HG03064 (cell line): ENCODE measurements around the gene PRKN.

Experiments used
- ATAC-seq: cut with Tn5 transposase; IDR thresholded peaks from one replicate; pipeline ENCODE4 v1.9.1; 2021; ENCODE audit warnings: low read depth; ENCODE audit not compliant: unreplicated experiment

The PRKN gene

GRCh38 chr6:161618831-161619454 is 1108.6 kb downstream of the PRKN start:
- no peak for ATAC-seq

- ATAC-seq, result no peak
Measured at GRCh38 chr6:161613711-161614110, 1113.9 kb downstream of the PRKN start.

DNA sequence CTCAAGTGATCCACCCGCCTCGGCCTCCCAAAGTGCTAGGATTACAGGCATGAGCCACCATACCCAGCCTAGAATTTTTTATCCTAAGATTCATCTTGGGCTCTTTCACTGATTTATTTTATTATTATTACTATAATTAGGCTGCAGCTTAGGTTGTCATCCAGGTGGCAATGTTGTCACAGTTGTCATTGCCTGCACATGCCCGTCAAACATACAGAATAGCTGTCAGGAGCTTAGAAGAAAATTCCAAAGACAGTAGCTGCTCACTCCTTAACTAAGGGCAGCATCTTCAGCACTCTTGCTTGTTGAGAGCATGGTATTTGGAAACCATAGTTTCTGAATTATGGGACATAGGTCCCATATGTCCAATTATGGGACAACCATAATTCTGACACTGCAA is 1118.8 kb downstream of the PRKN start:
- ATAC-seq, result no peak

DNA sequence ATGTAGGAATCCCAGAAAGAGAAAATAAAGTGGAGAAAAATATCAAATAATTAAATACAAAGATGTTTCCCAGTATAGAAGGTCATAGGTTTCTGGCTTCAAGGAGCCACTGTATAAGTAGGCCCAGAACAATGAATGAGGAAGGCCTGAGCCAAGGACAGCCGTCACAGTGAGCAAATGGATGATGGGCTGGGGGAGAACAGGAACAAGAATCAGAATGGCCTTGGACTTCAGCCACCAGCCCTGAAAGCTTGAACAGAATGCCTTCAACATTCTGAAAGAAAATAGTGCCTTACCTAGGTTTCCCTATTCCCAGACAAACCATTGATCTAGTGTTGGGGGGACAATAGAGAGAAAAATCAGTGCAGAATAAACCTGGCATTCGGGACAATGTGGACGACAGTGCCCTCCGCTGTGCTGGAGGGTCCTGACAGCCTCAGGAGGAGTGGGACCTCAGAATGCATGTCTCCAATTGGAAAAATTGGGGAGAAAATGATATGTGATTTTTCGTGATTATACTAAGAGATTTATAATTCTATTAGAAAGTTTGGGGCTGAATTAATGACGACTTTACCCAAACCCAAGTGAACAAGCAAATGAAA is 1119.8 kb downstream of the PRKN start:
- ATAC-seq, result no peak

DNA sequence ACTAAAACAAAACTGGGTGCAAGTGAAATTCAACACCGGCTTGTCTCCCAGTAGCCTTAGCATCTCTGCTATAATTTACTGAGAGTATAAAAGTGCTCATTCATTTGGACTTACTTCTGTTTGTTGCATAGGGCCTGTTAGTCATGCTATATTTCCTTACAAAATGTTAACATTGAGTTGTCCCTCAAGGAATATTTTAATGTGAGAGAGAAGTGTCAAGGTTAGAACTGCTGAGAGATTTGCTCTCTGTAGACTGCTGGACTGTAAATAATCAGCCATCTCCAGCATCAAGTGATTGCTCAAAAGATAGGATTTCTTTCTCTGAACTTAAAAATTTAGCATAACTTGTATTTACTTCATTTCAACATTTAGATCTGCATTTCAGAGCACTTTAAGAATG is 1125.2 kb downstream of the PRKN start:
- no peak for ATAC-seq

DNA sequence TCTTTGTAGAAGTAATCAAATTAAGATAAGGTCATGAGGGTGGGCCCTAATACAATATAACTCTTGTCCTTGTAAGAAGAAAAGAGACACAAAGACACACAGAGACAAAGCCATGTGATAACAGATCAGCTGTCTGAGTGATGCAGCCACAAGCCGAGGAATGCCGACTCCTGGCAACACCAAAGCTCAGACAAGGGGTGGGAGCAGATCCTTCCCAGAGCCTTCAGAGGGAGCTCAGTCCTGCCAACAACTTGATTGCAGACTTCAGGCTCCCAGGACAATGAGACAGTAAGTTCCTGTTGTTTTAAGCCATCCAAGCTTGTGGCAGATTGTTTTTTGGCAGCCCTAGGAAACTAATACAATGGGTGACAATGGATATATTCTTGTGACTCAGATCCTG is 1128.7 kb downstream of the PRKN start:
- no peak for ATAC-seq

DNA sequence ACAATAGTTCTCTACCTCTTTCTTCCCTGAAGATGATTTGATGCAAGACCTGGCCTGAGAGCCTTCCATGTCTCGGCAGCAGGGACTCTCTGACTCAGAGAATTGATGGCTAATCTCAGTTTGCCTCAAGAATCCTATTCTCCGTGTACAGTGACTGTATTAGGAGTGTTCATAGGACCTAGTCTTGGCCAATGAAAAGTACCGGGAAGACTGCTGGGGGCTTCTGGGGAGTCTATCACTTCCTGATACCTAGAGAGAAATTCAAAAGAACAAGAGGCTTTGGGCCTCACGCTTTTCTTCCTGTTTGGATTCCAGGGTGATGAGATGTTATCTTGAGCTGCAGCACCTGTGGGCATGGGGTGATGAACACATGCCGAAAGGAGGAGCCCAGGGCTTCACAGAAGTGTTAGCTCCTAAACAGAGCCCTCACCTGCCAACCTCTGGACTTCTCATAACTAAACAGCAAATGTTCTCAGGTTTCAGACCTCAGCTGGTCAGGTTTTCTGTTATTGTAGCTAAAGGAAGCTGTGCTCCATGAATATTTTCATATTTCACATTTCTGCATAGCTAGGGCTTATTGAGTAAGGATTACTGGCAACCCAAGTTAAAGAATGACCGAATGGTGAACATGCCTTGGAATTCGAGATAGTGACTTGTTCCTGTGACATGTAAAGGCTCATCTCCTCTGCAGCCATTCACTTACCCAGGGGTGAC is 1130.6 kb downstream of the PRKN start:
- no peak for ATAC-seq

GRCh38 chr6:161594412-161594811 is 1133.2 kb downstream of the PRKN start:
- no peak for ATAC-seq

DNA sequence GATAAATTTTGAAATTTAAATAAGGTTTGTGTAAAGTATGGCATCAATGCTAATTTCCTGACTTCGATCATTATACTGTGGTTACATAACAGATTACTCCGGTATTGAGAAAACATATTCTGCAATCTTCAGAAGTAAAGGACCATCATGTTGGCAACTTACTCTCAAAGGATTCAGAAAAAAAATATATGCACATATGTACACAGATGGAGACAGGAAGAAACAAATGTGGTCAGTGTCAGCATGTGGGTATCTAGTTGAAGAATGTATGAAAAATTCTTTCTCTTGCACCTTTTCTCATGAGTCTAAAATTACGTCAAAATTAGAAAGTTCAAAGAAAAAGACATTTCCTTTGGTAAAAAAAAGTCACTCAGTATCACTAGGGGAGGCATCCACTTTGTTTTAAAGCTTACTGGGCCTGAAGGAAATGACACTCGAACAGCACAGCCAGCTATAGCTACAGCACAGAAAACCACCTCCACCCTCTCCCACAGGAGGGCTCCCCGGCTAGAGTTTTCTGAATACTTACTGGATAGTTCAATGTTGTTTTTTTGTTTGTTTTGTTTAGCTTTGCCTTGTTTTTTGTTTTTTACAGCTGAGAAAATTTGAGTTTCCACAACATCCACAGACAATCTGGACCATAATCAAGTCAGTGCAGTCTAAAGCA is 1136.5 kb downstream of the PRKN start:
- no peak for ATAC-seq

GRCh38 chr6:161586887-161587286 is 1140.7 kb downstream of the PRKN start:
- ATAC-seq, result no peak

GRCh38 chr6:161584621-161585340 is 1142.8 kb downstream of the PRKN start:
- no peak for ATAC-seq

GRCh38 chr6:161584051-161584450 is 1143.5 kb downstream of the PRKN start:
- no peak for ATAC-seq

DNA sequence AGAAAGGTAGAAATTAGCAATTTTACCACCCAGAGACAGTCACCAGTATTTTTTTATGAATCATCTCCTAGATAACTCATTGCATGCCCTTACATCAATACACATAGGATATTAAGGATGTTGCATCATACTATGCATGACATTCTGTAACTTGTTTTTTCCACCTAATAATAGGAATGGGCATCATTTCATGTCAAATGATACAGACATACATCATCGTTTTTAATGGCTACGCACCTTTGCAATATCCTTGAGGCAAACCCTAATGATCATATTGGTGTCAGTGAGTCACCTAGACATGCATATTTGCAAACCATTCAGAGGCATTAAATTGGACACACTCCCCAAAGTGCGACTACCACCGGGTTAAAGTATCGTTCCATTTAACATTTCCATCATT is 1144.0 kb downstream of the PRKN start:
- no peak for ATAC-seq

DNA sequence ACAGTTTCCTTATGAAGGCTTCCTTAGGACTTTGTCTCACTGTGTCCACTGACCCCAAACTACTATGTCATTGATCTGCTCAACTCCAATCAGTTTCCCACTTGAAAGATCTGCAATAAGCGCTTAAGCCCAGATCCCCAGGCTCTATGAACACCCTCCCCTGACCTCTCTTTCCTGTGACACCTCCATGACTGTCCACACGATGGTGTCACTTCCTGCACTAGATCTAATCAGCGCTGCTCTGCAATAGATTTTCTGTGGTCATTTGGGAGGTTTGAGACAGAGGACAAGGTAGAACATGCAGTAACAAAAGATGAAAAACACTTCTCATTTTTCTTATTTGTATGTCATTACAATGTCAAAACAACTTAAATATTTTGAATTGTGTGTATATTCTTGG is 1149.1 kb downstream of the PRKN start:
- ATAC-seq, result no peak

DNA sequence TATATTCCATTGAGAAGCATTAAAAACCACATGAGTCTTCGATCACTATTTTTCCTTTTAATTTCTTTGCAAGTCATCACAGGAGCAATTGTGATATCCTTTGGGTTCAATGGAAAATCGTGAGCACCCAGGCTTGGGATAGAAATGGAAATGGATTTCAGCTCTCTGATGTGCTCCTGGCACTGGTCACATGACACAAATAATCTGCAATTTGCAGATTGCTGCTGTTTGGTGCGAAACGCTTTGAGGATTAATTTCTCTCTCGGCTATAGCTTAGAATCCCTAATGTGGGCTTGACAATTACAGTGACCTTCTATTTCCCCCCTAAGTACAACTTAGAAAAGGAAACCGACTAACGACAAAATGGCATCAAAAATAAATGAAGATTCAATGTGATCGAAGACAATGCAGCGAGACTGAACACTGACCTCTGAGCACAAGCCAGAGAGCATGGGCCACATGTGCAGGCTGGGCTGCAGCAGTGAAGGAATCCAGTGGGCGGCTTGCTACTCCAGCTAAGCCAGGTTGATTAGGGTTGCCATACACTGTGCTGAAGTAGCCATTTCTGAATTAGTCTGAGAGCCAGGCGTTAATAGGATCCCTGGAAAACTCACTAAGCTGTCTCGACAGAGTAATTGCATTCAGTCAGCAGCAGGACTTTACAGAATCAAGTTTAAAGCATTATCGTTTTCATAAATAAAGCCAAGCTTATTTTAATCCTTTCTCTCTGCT is 1151.9 kb downstream of the PRKN start:
- no peak for ATAC-seq

DNA sequence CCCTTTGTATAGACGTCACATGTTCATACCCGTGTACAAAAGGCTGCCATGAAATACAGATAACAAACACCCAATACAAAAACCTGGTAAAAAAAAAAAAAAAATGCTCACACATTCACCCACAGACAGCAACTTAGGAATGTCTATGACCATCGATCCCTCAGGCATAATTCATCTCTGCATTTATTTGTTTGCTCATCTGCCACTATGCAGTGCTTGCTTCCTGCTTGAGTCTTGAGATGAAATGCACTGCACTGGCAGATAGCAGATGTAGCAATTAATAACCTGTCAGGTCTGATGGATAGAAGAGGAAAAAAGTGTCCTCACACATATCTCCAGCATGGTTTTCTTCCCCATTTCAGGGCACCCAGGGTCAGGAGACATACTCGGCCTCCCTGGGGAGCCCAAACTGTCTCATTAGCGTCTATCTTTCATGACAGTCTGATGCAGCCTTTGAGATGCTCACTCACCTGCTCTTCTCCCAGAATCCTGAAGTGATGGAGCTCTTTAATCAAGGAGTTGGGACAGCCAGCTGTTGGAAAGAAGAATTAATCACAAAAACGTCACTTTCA is 1158.6 kb downstream of the PRKN start:
- no peak for ATAC-seq

DNA sequence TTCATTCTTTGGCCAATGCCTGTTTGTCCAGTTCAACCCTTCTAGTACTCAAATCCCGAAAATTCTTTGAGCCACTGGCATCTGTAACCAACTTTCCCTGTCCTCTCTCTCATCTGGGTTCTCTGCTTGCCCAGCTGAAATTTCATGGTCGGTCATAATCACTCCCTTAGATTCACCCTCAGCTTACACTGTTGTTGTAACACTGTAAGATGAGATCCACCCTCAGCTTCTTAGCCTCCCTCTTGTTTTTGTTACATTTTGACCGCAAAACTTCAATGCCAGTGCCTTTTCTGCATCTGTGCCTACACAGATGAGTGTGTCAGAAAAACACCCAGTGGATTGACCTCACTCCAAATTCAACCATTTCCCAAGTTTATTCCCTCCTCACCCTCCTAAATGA is 1162.6 kb downstream of the PRKN start:
- no peak for ATAC-seq

DNA sequence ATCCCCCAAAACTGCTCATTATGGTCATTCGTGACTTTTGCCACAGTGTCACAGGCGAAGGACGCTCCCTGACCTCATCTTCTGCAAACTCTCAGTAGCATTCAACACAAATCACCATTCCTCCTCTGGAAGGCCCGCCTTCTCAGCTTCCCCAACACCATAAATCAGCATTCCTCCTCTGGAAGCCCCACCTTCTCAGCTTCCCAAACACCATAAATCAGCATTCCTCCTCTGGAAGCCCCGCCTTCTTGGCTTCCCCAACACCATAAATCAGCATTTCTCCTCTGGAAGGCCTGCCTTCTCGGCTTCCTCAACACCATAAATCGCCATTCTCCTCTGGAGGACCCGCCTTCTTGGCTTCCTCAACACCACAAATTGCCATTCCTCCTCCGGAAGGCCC is 1165.7 kb downstream of the PRKN start:
- no peak for ATAC-seq

GRCh38 chr6:161557333-161558107 is 1170.0 kb downstream of the PRKN start:
- no peak for ATAC-seq
